ENCODE data around the gene CXXC5. TPM values are rescaled to one million over a fixed set of nuclear protein-coding genes. Genes with fewer than 3 reads are reported as not detected.
A peak's percentile ranks its signal among the peaks of the same experiment; 100 is the strongest.

Gene CXXC5
- total RNA-seq, 1 donor from 2014 or later = 246 TPM

DNA sequence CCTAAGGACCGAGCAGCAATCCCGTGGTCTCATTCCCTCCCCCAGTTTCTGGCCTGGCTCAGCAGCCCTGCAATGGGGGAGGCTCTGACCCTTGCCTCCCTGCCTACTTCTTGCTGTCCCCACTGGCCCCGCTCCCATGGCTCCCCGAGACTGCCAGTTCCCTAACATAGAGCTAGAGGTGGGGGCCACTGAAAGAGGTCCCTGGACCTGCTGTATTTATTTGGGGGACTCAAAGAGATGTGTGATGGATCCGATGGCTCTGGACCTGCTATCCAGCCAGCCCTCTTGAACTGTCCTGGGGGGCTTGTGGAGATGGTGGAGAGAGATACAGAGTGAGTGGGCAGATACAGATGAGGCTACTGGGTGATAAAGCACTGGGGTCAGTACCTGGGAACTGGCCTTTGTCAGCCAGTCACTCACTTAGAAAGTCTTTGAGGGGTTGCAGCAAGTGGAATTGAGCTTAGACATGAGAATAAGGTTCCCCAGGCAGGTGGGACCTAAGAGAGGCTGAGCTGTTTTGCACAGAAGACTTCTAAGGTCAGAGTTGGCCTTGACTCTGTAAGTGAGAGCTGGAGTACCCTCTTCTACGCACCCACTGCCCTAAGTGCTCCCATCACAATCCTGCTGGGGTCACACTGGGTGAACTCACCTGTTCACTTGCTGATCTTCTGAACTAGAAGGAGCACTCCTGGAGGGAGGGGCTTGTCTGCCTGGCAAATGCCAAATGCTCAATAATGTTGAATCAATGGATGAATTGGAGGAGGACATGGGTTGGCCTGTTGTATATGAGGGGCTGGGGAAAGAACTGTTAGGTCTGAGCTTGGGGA lies 42.9 kb downstream of the CXXC5 start:
- DNase-seq (ENCODE audit: low read depth) = no peak

DNA sequence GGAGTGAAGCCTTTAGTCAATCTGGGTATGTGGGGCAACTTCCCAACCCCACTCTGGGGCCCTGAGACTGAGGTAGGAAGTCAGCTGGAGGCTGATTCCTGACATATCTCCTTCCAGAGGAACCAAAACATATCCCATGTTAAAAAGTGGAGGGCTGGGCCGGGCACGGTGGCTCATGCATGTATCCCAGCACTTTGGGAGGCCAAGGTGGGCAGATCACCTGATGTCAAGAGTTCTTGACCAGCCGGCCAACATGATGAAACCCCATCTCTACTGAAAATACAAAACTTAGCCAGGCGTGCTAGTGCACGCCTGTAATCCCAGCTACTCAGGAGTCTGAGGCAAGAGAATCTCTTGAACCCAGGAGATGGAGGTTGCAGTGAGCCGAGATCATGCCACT lies 44.0 kb downstream of the CXXC5 start:
- DNase-seq (ENCODE audit: low read depth) = no peak

DNA sequence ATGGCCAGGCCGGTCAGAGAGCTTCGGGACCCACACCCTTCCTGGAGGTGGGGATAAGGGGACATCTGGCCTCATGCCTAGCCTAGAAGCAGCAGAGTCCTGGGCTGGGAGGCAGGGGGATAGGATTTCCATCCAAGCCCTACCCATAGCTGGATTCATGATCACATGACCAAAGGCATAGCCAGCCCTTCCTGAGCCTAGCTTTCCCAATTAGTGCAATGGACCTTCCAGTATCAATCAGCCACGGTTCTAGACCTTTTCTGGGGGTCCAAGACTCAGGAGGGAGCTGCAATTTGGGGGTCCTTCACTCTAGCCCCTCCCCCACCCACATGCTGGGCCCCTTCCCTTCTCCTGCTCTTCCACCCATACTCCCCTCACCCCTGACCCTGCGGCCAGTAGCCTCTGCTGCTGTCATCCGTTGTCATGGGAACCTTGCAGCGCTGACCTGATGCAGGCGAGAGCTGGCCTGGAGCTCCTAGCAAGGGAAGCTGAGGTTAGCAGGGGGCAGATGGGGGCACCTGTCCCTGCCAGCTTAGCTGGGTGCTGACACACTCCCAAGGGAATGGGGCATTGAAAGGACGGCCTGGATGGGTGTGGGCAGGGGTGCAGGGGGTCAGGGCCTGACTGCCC lies 44.6 kb downstream of the CXXC5 start:
- DNase-seq (ENCODE audit: low read depth) = peak; percentile 64

DNA sequence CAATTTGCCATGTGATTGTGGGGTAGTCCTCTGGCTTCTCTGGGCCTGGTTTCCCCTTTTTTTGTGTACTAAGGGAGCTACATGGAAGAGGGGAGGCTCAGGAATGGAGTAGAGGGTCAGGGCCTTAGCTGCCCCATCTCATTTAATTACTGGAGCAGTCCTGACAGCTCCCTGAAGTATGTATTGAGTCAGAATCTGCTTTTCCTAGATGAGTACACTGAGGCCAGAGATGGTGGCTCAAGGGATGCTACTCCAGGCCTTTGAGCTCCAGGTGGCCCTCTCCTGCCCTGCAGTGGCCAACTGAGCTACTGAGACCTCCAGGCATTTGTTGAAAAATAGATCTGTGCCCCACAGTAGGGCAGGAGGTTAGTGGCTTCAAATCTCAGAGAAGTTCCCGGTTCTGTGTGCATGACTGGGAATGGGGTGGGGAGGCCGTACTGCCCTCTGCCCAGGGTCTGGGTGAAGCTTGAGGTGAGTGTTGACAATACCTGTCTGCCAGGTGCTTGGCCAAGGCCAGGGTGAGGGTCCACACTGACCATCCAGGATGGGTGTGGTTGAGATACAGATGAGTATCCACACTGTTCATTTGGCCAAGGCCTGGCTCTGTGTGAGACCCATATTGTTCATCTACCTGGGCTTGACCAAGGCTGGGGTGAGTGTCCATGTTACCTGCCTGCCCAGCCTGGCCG lies 45.7 kb downstream of the CXXC5 start:
- DNase-seq (ENCODE audit: low read depth) = no peak

DNA sequence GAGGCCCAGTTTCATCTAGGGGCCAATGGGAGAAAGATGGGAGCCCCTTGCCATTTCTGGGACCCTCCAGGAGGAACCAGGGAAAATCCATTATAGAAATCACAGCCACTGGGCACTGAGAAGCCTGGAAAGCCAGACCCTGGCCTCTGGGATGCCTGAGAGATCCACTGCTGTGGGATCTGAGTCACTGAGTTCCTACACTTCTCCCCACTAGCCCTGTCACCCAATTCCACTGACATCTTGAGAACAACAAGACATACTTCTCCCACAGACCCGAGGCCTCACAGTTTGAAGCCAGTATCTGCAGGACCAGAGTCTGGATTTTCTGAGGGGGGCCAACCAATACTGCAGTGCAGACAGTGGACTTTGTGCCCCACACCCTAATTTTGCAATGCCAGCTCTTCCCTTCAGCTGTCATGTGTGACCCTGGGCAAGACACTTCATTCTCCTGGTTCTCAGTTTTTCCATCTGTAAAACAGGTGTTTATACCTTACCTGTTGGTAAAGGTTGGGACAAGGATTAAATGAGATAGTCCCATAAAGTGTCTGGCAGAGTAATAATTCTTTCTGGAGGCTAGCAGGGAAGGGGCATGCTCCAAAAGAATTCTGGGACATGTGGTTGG lies 46.5 kb downstream of the CXXC5 start:
- DNase-seq (ENCODE audit: low read depth) = peak; percentile 52

DNA sequence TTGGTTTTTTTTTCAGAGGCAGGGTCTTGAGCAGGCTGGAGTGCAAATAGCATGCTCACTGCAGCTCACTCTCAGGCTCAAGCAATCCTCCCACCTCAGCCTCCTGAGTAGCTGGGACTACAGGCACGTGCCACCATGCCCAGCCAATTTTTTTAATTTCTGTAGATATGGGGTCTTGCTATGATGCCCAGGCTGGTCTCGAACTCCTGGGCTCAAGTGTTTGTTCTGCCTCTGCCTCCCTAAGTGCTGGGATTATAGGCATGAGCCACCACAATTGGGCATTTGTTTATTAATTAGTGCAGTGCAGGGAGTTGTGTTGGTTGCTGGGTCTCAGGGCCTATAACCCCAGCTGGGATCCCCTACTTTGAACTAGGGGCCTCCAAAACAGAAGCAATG lies 47.0 kb downstream of the CXXC5 start:
- DNase-seq (ENCODE audit: low read depth) = no peak

DNA sequence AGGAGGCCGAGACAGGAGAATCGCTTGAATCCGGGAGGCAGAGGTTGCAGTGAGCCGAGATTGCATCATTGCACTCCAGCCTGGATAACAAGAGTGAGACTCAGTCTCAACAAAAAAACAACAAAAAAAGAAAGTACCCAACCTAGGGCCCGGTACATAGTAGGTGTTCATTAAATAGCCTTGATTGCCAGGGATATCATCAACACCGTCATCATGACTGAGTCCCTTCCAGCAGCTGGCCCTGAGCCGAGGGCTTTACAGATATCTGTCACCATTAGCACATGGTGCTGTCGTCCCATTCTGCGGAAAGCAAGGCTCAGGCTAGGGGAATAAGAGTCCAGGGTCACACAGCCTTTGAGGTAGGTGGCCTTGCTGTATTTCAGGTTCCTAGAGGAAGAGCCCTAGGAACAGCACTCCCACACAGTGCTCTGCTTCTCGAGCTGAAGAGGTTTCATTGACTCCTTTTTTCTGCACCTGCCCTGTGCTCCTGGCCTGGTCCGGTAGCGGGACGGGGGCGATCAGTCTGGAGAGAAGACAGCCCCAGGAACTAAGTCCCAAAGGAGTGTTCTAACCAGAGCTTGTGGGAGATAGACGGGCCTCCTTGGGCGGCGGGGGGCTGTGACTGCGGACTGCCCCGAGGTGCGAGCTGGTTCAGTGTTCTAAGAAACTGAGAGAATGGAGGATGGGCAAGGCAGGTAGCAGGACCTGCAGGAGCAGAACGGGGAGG lies 48.2 kb downstream of the CXXC5 start:
- DNase-seq (ENCODE audit: low read depth) = peak; percentile 55

DNA sequence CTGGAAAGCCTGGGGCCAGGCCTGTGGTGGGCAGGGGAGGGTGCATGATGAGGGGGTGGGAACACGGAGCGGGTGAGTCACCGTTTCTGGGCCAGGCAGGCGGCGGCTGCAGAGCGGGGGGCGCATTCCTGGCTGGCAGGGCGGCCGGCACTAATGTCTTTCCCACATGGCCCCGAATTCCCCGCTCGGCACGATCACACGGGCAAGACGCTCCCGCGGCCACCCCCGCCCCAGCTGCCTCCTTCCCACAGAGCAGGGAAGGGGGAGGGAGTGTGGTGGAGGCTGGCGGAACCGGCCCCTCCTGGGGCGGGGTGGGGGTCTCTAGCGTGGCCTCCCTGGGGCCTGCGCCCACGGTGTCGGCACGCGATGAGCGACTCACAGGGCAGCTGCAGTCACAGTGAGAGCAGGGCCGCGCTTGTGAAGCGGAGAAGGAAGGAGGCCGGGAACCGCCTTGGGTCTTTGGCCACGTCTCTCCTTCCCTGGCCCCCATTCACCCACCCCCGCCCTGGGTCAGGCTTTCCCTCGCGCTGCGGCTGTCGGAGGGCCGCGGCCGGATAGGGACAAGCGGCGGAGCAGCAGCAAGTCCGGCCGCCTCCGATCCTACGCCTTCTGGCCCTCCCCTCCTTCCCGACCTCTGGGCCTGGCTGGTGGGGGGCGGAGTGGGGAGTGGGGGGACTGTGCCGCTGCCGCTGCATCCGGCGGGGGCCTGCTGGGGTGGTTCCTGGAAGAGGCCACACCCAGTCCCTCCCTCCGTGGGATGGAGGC lies 48.9 kb downstream of the CXXC5 start:
- peak; percentile 96 for DNase-seq (ENCODE audit: low read depth)

DNA sequence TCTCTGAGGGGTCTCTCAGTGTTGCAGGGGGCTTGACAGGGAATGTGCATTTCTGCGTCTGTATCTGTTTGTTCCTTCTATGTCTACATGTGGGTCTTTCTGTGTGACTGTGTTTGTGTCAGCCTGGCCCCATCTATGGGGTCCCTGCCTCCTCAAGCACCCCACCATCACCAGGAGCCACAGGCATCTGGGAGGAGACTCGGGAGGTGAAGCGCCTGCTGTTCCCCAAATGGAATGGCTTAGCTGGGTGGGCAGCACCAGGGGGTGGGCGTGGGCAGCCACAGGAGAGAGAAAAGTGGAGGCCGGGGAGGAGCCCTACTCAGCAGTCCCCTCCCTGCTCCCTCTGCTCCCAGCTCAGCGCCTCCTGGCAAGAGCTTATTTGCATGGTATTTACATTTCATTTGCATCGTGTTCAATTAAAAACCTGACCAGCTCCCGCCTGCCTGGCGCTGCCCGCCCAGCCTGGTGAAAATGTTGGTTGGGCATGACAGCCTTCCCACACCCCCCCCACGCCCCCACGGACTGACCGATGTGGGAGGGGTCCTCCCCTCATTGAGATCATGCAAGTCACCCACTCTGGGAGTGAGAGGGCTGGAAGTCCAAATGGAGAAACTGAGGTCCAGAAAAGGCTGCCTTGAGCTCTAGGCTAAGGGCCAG lies 50.5 kb downstream of the CXXC5 start:
- DNase-seq (ENCODE audit: low read depth) = peak; percentile 57

DNA sequence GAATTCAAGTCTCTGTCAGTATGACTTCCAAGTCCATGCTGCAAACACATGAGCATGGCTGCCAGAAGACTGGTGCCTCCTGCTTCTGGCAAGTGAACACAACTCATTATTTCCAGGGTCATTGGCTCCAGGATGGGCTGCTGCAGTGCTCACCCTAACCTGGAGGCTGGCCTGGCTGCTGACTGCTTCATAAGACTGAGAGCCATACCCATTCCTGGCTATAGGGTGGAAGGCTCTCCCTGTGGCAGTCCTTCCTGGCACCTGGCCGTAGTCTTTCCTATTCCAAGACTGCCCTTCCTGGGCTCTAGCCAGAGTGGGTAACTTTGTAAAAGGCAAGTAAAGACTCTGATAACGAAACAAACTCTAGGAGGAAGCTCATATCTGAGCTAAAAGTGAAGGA lies 51.2 kb downstream of the CXXC5 start:
- no peak for DNase-seq (ENCODE audit: low read depth)

DNA sequence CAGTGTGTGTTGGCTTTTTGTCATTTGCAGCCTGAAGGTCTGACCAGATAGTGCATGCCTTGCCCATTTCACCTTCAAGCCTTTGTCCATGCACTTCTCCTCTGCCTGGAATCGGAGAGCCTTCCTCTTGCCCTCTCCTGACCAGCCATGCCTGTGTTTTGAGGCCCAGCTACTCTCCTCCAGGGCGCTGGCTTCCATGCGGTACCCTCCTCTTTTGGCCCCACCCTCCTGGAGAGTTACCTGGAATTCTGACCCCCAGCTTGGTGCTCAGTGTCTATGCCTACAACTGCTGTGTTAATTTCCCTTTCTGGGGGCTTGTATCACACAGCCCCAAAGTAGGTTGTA lies 52.5 kb downstream of the CXXC5 start:
- no peak for DNase-seq (ENCODE audit: low read depth)

DNA sequence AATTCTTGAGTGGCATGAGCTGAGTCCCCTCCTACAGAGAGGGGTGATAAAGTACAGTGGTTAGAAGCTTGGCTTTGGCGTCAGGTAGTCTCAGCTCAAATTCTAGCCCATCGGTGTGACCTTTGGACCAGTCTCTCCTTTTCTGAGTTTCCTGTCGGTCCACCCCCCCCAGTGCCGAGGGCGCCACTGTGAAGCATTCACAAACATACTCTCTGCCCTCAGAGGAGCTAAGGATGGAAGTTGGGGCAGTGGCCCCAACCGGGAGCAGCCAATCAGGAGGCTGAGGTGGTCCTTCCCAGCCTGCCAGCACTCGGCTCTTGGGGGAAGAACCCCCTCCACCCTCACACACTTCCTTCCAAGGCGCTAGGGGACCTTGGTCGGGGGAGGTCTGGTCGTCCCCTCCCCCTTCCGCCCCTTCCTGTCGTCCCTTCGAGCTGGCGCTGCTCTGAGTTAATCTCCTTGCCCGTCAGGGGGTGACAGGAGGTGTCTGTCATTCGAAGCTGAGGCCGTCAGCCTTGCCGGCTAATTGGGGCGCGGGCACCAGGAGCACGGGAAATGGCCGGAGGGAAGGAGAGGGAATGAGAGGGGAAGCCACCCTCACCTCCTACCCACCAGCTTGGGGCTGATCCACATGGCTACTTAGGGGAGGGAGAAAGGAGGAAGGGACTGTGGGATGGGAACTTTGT lies 53.0 kb downstream of the CXXC5 start:
- DNase-seq (ENCODE audit: low read depth) = no peak

DNA sequence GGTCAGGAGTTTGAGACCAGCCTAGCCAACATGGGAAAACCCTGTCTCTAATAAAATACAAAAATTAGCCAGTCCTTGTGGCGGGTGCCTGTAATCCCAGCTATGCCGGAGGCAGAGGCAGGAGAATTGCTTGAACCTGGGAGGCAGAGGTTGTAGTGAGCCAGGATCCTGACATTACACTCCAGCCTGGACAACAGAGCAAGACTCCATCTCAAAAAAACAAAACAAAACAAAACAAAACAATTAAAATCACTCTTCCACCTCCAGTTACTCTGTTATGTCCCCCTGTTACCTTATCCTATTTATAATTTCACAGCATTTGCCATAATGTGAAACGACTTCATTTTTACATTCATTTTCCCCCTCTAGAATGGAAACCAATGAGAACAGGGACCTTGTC lies 54.4 kb downstream of the CXXC5 start:
- no peak for DNase-seq (ENCODE audit: low read depth)

DNA sequence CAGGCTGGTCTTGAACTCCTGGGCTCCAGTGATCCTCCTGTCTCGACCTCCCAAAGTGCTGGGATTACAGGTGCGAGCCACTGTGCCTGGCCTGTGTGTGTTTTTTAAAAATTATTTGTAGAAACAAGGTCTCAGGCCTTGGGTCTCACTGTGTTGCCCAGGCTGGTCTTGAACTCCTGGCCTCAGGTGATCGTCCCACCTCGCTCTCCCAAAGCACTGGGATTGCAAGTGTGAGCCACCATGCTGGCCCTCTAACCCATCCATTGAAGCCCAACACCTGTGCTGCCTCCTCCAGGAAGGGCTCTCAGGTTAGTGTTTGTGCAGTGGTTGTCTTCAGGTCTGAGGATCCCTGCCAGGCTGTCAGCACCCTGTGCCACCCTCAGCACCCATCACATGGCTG lies 56.6 kb downstream of the CXXC5 start:
- no peak for DNase-seq (ENCODE audit: low read depth)

DNA sequence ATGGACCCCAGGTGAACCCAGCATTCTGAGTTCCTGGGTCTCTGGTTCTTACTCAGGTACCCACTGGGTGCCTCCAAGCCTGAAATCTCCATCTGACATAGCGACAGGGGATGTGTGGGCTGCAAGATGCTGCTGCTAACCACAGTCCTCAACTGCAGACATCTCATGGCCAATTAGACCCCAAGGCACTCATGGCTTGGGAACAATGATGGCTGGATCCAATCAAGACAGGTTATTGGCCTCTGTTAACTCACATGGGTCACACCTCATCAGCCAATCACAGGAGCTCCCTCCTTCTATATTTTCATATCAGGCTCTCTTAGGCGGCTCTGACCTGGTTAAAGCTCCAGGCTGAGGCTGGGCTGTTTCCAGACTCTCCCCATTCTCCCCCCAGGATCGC lies 57.0 kb downstream of the CXXC5 start:
- no peak for DNase-seq (ENCODE audit: low read depth)

DNA sequence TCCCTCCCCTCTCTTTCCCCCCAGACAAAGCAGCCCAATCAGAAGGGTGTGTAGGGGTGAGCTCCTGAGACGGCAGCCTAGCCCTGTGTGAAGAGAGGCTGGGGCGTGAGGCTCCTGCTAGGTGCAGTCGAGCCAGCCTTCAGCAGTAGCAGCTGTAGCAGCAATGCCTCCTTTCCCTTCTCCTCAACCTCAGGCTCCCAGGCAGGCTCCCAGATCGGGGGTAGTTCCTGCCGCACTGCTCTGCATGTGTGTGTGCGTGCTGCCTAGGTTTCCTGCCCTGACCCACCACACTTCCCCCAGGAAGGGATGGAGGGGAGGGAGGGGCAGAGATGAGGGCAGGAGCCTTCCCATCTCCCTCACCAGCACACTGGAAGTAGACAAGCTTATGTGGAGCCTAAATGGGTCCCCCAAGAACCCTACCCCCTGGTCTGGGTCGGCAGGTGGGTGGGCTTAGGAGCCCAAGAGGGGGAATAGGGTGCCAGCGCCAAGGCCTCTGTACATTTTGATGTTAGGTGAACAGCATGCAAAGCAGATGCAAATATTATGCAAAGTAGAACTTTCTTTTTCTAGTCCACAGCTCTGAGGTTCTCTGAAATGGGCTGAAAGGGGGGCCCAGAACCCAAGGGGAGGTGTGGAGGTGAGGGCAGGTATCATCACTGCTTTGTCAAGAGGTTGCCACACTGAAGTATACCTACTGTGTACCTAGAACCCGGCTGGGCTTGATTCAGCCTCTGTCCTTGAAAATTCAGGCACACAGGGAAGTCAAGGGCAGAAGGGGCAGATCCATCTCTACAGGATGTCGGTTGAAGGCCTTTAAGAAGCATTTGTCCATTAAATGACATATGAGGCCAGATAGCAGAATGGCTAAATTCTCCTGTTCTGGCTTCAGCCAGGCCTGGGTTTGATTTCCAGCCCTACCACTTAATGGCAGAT lies 57.8 kb downstream of the CXXC5 start:
- no peak for DNase-seq (ENCODE audit: low read depth)

DNA sequence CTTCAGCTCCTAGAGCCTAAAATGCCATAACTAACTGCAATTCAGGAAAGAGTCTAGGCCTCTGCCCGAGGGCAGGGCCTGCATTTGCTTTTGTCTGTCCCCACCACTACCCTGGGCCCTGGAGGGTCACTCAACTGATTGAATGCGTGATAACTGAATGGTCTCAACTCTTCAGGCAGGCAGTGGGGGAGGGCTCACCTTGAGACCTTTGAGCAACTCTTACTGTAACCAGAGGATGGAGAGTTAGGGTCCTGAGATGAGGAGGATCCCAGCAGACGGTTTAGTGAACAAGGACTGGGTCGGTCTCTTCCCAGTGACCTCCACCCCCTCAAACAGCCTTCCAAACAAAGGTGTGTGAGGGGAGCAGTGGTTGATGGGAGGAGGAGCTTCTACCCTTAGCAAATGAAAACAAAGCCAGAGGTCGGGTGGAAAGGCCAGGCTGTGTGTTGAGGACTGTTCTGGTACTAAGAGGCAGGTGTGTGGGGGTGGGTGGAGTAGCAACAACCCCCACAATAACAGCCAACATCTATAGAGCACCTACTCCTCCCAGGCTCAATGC lies 59.4 kb downstream of the CXXC5 start:
- no peak for DNase-seq (ENCODE audit: low read depth)

DNA sequence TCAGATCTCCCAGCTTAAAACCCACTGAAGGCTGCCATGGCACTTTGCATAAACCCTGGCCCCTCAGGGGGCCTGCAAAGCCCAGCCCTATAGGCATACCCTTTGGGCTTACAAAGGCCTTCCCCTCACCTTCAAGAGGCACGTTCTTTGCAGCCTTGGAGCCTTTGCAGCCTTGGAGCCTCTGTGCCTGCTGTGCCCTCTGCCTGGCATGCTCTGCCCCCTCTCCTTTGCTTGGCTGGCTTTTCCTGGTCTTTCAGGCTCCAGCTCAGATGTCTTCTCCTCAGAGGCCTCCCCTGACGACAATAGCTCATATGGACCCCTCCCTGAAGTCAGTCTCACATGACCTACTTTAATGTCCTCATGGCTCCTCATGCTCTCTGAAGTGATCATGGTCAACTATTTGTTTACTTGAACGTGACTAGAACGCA lies 60.3 kb downstream of the CXXC5 start:
- DNase-seq (ENCODE audit: low read depth) = no peak
